IPS-20b (cell line): ENCODE measurements around the gene DAGLB.
"Not testable (repeated sequence)": the region's sequence is repeated elsewhere in the genome, so short reads cannot be mapped to it uniquely, and the experiment has no call there.

Source experiments
- H3K27ac ChIP-seq: one replicate; pipeline ENCODE4 v1.5.1; 2013; ENCODE audit warnings: low read length
- H3K27me3 ChIP-seq: 2 replicates; pipeline ENCODE4 v1.6.1; 2013; ENCODE audit warnings: mild to moderate bottlenecking, low read length, inconsistent platforms; ENCODE audit not compliant: insufficient read depth
- H3K36me3 ChIP-seq: 2 replicates; pipeline ENCODE4 v1.6.1; 2013; ENCODE audit warnings: low read depth, mild to moderate bottlenecking, inconsistent platforms, low read length, moderate library complexity; ENCODE audit not compliant: insufficient read depth
- H3K4me1 ChIP-seq: 2 replicates; pipeline ENCODE4 v1.6.1; 2013; ENCODE audit warnings: mild to moderate bottlenecking, control low read depth, inconsistent platforms, low read length, moderate library complexity; ENCODE audit not compliant: insufficient read depth
- H3K4me3 ChIP-seq: 2 replicates; pipeline ENCODE4 v1.5.1; 2013; ENCODE audit warnings: mild to moderate bottlenecking, low read length, inconsistent platforms
- H3K9ac ChIP-seq: 2 replicates; pipeline ENCODE4 v1.6.1; 2013; ENCODE audit warnings: low read depth, mild to moderate bottlenecking, inconsistent platforms, low read length, moderate library complexity
- H3K9me3 ChIP-seq: 2 replicates; pipeline ENCODE4 v1.6.1; 2013; ENCODE audit warnings: mild to moderate bottlenecking, low read depth, low read length, inconsistent platforms; ENCODE audit not compliant: insufficient read depth

The DAGLB gene

GRCh38 chr7:6460990-6461584, 13.3 kb upstream of the DAGLB start:
- Histone ChIP-seq H3K9me3 (peaks cover 6% of the 10 kb centered on the region; the same call in 1 of the 2 replicates), H3K4me3 (no peak overlapping the region)

DNA sequence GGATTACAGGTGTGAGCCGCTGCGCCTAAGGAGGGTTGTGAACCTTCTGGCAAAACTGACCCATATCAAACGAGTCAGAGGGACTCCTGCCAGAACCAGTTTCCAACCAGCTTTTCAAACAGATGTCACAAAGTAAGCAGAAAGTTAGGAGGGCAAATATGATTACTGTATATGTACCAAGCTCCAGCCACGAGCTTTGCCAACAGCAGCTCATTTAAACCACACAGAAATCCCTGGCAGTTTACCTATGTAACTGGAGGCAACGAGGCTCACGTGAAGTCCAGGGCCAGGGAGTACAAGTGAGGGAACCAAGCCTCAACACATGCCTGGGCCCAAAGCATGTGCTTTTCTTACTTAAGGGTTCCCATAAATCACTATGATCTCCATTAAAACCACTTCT, 12.5 kb upstream of the DAGLB start:
- no peak overlapping the region for H3K4me3 ChIP-seq
- no peaks in the 10 kb centered on the region for H3K4me1 ChIP-seq
- H3K36me3 ChIP-seq, result peaks cover 35% of the 10 kb centered on the region
- no peaks in the 10 kb centered on the region for H3K27me3 ChIP-seq
- no peaks in the 10 kb centered on the region for H3K9me3 ChIP-seq
- no peak overlapping the region for H3K27ac ChIP-seq
- no peak overlapping the region for H3K9ac ChIP-seq

More at GRCh38 chr7:6460990-6461584, 13.3 kb upstream of the DAGLB start:
- Histone ChIP-seq H3K27ac (no peak overlapping the region), H3K27me3 (no peaks in the 10 kb centered on the region), H3K9ac (no peak overlapping the region), H3K4me1 (no peaks in the 10 kb centered on the region), H3K36me3 (peaks cover 43% of the 10 kb centered on the region)

DNA sequence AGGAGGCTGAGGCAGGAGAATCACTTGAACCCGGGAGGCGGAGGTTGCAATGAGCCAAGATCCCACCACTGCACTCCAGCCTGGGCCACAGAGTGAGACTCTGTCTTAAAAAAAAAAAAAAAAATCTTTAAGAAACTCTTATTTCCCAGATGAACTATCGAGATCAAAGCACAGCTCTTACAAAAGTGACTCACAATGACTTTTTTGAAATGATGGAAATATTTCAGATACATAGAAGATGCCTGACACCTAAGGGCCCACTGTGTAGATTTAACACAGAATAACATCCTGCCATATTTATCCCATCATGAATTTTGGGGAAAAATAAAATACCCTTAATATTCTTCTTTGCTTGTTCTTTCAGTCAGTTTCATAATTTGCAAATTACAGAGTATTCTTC, 10.9 kb upstream of the DAGLB start:
- H3K36me3 ChIP-seq, result peaks cover 30% of the 10 kb centered on the region
- H3K27ac ChIP-seq, H3K9me3 ChIP-seq, H3K4me3 ChIP-seq, H3K9ac ChIP-seq, H3K4me1 ChIP-seq, H3K27me3 ChIP-seq: not testable (repeated sequence)

- Histone ChIP-seq H3K9ac (no peak overlapping the region), H3K27me3 (no peaks in the 10 kb centered on the region), H3K36me3 (no peaks in the 10 kb centered on the region), H3K9me3 (no peaks in the 10 kb centered on the region), H3K4me1 (no peaks in the 10 kb centered on the region), H3K27ac (no peak overlapping the region), H3K4me3 (no peak overlapping the region)
Observed at GRCh38 chr7:6453734-6454133, 6.0 kb upstream of the DAGLB start.

GRCh38 chr7:6451224-6451705, 3.5 kb upstream of the DAGLB start:
- Histone ChIP-seq H3K36me3 (no peaks in the 10 kb centered on the region), H3K9me3 (no peaks in the 10 kb centered on the region), H3K27ac (no peak overlapping the region), H3K4me1 (no peaks in the 10 kb centered on the region), H3K9ac (no peak overlapping the region), H3K27me3 (no peaks in the 10 kb centered on the region), H3K4me3 (no peak overlapping the region)

GRCh38 chr7:6450591-6450990, 2.8 kb upstream of the DAGLB start:
- not testable (repeated sequence) for H3K4me3 ChIP-seq, H3K27ac ChIP-seq, H3K4me1 ChIP-seq, H3K9me3 ChIP-seq, H3K9ac ChIP-seq, H3K27me3 ChIP-seq, H3K36me3 ChIP-seq

- H3K9ac ChIP-seq, H3K9me3 ChIP-seq, H3K4me1 ChIP-seq, H3K27ac ChIP-seq, H3K4me3 ChIP-seq, H3K27me3 ChIP-seq: not testable (repeated sequence)
- peaks cover 12% of the 10 kb centered on the region for H3K36me3 ChIP-seq
Observed at GRCh38 chr7:6449884-6450283, 2.1 kb upstream of the DAGLB start.

GRCh38 chr7:6448943-6449543, 1.3 kb upstream of the DAGLB start:
- no peaks in the 10 kb centered on the region for H3K27me3 ChIP-seq
- H3K9me3 ChIP-seq, result no peaks in the 10 kb centered on the region
- peaks cover 21% of the 10 kb centered on the region for H3K36me3 ChIP-seq
- H3K4me3 ChIP-seq, result no peak overlapping the region; the same call in 1 of the 2 replicates
- H3K4me1 ChIP-seq, result no peaks in the 10 kb centered on the region; the same call in 1 of the 2 replicates
- H3K27ac ChIP-seq, result no peak overlapping the region
- no peak overlapping the region for H3K9ac ChIP-seq

DNA sequence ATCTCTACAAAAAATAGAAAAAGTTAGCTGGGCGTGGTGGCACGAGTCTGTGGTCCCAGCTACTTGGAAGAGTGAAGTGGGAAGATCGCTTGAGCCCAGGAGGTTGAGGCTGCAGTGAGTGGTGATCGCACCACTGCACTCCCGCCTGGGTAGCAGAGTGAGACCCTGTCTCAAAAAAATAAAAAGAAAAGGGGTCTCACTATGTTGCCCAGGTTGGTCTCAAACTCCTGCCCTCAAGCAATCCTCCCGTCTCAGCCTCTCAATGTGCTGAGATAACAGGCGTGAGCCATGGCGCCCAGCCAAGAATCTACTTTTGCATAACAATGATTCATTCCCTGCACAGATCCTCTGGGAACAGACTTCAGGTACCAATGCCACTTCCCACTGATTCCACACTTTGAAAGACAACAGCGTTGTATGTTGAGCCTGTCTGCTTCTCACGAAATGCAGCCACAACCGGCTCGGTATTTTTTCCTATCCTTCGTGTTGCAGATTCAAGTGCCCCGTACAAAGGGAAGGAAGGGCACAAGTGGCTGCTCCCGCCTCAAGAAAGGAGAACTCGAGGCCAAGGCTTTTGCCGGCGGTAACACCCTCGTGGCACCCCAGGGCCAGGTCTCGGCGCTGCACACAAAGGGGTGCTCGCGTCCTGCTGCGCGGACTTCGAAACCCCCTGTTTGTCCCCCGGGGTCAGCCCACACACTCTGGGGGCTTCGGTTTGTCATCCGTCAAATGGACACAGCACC, 745 bp downstream of the DAGLB start:
- Histone ChIP-seq H3K9ac (peak overlapping the region; percentile 95), H3K9me3 (no peaks in the 10 kb centered on the region), H3K27me3 (no peaks in the 10 kb centered on the region), H3K4me1 (no peaks in the 10 kb centered on the region; the same call in 1 of the 2 replicates), H3K36me3 (peaks cover 37% of the 10 kb centered on the region), H3K27ac (peak overlapping the region; percentile 74), H3K4me3 (peak overlapping the region; percentile 99)

GRCh38 chr7:6444516-6445269, 3.1 kb downstream of the DAGLB start:
- Histone ChIP-seq H3K27me3 (no peaks in the 10 kb centered on the region), H3K27ac (no peak overlapping the region), H3K9ac (no peak overlapping the region), H3K36me3 (peaks cover 43% of the 10 kb centered on the region), H3K4me3 (no peak overlapping the region), H3K9me3 (no peaks in the 10 kb centered on the region), H3K4me1 (no peaks in the 10 kb centered on the region; the same call in none of the 2 replicates)

GRCh38 chr7:6443372-6443941, 4.3 kb downstream of the DAGLB start:
- Histone ChIP-seq H3K4me3 (no peak overlapping the region), H3K9ac (no peak overlapping the region), H3K27ac (no peak overlapping the region), H3K9me3 (no peaks in the 10 kb centered on the region), H3K4me1 (no peaks in the 10 kb centered on the region; the same call in none of the 2 replicates), H3K36me3 (peaks cover 43% of the 10 kb centered on the region), H3K27me3 (no peaks in the 10 kb centered on the region)
